Panc1 (cell line): ENCODE measurements around the gene ADTRP. TPM values are rescaled to one million over a fixed set of nuclear protein-coding genes. Genes with fewer than 3 reads are reported as not detected.

ENCODE experiments used
- ATAC-seq: fragments of 200-7000 bp; cut with Tn5 transposase; 2 replicates; pipeline ENCODE4 v1.9.1; 2020; ENCODE audit warnings: mild to moderate bottlenecking, moderate library complexity
- BruUV-seq: library from RNA; stranded (reverse); fragments of 400-500 nt; replicated peaks from 2 replicates; lab custom pipeline; 2021; lab: Mats Ljungman, UMichigan
- CTCF ChIA-PET: fragments of 300-600 bp; sonication (Branson Sonifier 250); formaldehyde crosslinking; loops from one replicate; lab custom pipeline; 2022; ENCODE audit warnings: antibody characterized with exemption; lab: Charles Lee
- POLR2A ChIA-PET: fragments of 300-600 bp; sonication (Branson Sonifier 250); formaldehyde crosslinking; loops from one replicate; lab custom pipeline; 2022; ENCODE audit warnings: antibody characterized with exemption; lab: Charles Lee
- DNase-seq: peaks from one replicate; pipeline ENCODE4 v3.0.0-alpha.2; 2010; ENCODE audit warnings: low read depth, low spot score
- H3K27ac ChIP-seq: 2 replicates; pipeline ENCODE4 v1.5.1; 2011; ENCODE audit warnings: mild to moderate bottlenecking, low read length, inconsistent platforms
- H3K27me3 ChIP-seq: fragments of 200-500 bp; sonication (Bioruptor generic); 2 replicates; pipeline ENCODE4 v1.6.0; 2014; ENCODE audit warnings: low read length, inconsistent platforms; ENCODE audit not compliant: control insufficient read depth, insufficient read depth
- H3K36me3 ChIP-seq: fragments of 200-500 bp; sonication (Bioruptor generic); 2 replicates; pipeline ENCODE4 v1.5.1; 2014; ENCODE audit warnings: inconsistent platforms, mild to moderate bottlenecking, low read length, moderate library complexity; ENCODE audit not compliant: control insufficient read depth, insufficient read depth
- H3K4me1 ChIP-seq: 2 replicates; pipeline ENCODE4 v1.5.1; 2011; ENCODE audit warnings: inconsistent platforms, mild to moderate bottlenecking, low read length, moderate library complexity; ENCODE audit not compliant: control insufficient read depth, insufficient read depth
- H3K4me3 ChIP-seq, 2 experiments: 2 replicates each; pipeline ENCODE4 v1.5.1; 2011 to 2012; ENCODE audit warnings: low read depth in 2 of 2, low read length in 2 of 2, mild to moderate bottlenecking in 2 of 2, inconsistent platforms in 1 of 2, moderate library complexity in 1 of 2
- H3K9me3 ChIP-seq: fragments of 200-500 bp; sonication (Bioruptor generic); 2 replicates; pipeline ENCODE4 v1.5.1; 2014; ENCODE audit warnings: low read depth, mild to moderate bottlenecking, inconsistent platforms, low read length, moderate library complexity; ENCODE audit not compliant: control insufficient read depth, insufficient read depth
- POLR2AphosphoS5 ChIP-seq: IDR thresholded peaks from 2 replicates; pipeline ENCODE4 v1.6.1; 2012; ENCODE audit warnings: mild to moderate bottlenecking, low read depth, low read length, moderate library complexity
- REST ChIP-seq, 2 experiments: IDR thresholded peaks; 2 replicates each; pipeline ENCODE4 v1.6.1; 2011 to 2012; ENCODE audit warnings: low read depth in 2 of 2, control low read depth in 1 of 2, low read length in 1 of 2, mild to moderate bottlenecking in 1 of 2, moderate library complexity in 1 of 2; ENCODE audit not compliant: insufficient read depth in 1 of 2
- SIN3A ChIP-seq: IDR thresholded peaks from 2 replicates; pipeline ENCODE4 v1.6.1; 2012; ENCODE audit warnings: low read depth, mild to moderate bottlenecking, low read length, moderate library complexity, borderline replicate concordance; ENCODE audit not compliant: insufficient read depth
- TCF7L2 ChIP-seq: IDR thresholded peaks from 2 replicates; pipeline ENCODE4 v1.6.1; 2011; ENCODE audit warnings: mild to moderate bottlenecking, low read depth, low read length, inconsistent platforms
- in situ Hi-C: cut with HindIII; loops from 2 replicates; pipeline ENCODE4 v1.10.0; 2016; ENCODE audit warnings: low sequenced_read_pairs, low pct_unique_long_range_greater_than_20kb
- intact Hi-C: fragments of 100-400 bp; cut with micrococcal nuclease; formaldehyde crosslinking; loops from one replicate; pipeline ENCODE4 v1.10.0; 2022; ENCODE audit not compliant: unreplicated experiment
- total RNA-seq: library from RNA; stranded (reverse); gene quantifications from one replicate; pipeline ENCODE4 v1.2.1, GENCODE V29; 2021; ENCODE audit not compliant: unreplicated experiment
- TF ChIP-seq, protein P1 (sequence below): fragments of 450-650 bp; IDR thresholded peaks from 2 replicates; pipeline ENCODE4 v1.5.1; 2017; ENCODE audit warnings: mild to moderate bottlenecking

ADTRP gene
- total RNA-seq, 1 experiment from 2014 or later, result not detected

GRCh38 chr6:11814106-11814505, 35.5 kb upstream of the ADTRP start:
- H3K4me3 ChIP-seq, result no peak overlapping the region
- no peak overlapping the region for H3K27ac ChIP-seq
- no TSS peak for BruUV-seq
- POLR2A ChIA-PET, result no interaction called here
- intact Hi-C loops (no loop called here), in situ Hi-C loops (no loop called here)
- H3K27me3 ChIP-seq, result no peaks in the 10 kb centered on the region
- CTCF ChIA-PET, result no interaction called here
- H3K9me3 ChIP-seq, result no peaks in the 10 kb centered on the region
- TF ChIP-seq POLR2AphosphoS5 (no peak), SIN3A (no peak), TCF7L2 (no peak), REST (IDR thresholded peaks at IDR 0.05; ENCODE audit: insufficient read depth in 1 of 2, low read depth in 2 of 2, low read length in 1 of 2) (no peak)
- TF ChIP-seq, protein P1, sequence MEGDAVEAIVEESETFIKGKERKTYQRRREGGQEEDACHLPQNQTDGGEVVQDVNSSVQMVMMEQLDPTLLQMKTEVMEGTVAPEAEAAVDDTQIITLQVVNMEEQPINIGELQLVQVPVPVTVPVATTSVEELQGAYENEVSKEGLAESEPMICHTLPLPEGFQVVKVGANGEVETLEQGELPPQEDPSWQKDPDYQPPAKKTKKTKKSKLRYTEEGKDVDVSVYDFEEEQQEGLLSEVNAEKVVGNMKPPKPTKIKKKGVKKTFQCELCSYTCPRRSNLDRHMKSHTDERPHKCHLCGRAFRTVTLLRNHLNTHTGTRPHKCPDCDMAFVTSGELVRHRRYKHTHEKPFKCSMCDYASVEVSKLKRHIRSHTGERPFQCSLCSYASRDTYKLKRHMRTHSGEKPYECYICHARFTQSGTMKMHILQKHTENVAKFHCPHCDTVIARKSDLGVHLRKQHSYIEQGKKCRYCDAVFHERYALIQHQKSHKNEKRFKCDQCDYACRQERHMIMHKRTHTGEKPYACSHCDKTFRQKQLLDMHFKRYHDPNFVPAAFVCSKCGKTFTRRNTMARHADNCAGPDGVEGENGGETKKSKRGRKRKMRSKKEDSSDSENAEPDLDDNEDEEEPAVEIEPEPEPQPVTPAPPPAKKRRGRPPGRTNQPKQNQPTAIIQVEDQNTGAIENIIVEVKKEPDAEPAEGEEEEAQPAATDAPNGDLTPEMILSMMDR, result no peak
- DNase-seq, result no peak
- no peak for ATAC-seq
- no peaks in the 10 kb centered on the region for H3K4me1 ChIP-seq
- H3K36me3 ChIP-seq, result no peaks in the 10 kb centered on the region

- no peak for ATAC-seq
- H3K27me3 ChIP-seq, result no peaks in the 10 kb centered on the region
- no peak for DNase-seq
- no peaks in the 10 kb centered on the region for H3K36me3 ChIP-seq
- in situ Hi-C loops (no loop called here), intact Hi-C loops (no loop called here)
- no peaks in the 10 kb centered on the region for H3K9me3 ChIP-seq
- TF ChIP-seq, protein P1, result no peak
- no peak for TF ChIP-seq POLR2AphosphoS5
- no peak for TF ChIP-seq SIN3A
- TF ChIP-seq TCF7L2, result no peak
- TF ChIP-seq REST (IDR thresholded peaks at IDR 0.05; ENCODE audit: insufficient read depth in 1 of 2, low read depth in 2 of 2, low read length in 1 of 2), result no peak
- H3K4me3 ChIP-seq, result no peak overlapping the region
- CTCF ChIA-PET, result no interaction called here
- POLR2A ChIA-PET, result no interaction called here
- H3K4me1 ChIP-seq, result no peaks in the 10 kb centered on the region
- no TSS peak for BruUV-seq
- no peak overlapping the region for H3K27ac ChIP-seq
Measured at GRCh38 chr6:11813606-11814005, 35.0 kb upstream of the ADTRP start.
